Ovary (tissue), 9 donors: ENCODE data around the gene MTCH1. TPM values are rescaled to one million over a fixed set of nuclear protein-coding genes. Genes with fewer than 3 reads are reported as not detected.
A peak's percentile ranks its signal among the peaks of the same experiment; 100 is the strongest.

Experiments
- DNase-seq, 5 donors: peaks; one replicate each; pipeline ENCODE4 v3.0.0-alpha.2; 2019 to 2020
- H3K27ac ChIP-seq, 2 donors: fragments of 200-600 bp; one replicate each; pipeline versions ENCODE4 v1.5.1 to v1.8.0; 2019 to 2022
- H3K27me3 ChIP-seq: fragments of 200-600 bp; one replicate; pipeline ENCODE4 v1.8.0; 2022
- H3K36me3 ChIP-seq: fragments of 200-600 bp; sonication (generic); one replicate; pipeline ENCODE4 v1.5.1; 2019
- H3K4me1 ChIP-seq: one replicate; pipeline ENCODE4 v1.8.1; 2013; ENCODE audit warnings: mild to moderate bottlenecking, moderate library complexity; ENCODE audit not compliant: insufficient read depth
- H3K4me3 ChIP-seq: fragments of 200-600 bp; sonication (generic); one replicate; pipeline ENCODE4 v1.5.1; 2017
- H3K9me3 ChIP-seq, 2 donors: fragments of 200-600 bp in 1 of 2; sonication (generic) in 1 of 2; one replicate each; pipeline versions ENCODE4 v1.5.1 to v1.8.1; 2013 to 2019; ENCODE audit warnings: mild to moderate bottlenecking in 1 of 2, moderate library complexity in 1 of 2
- EP300 ChIP-seq: sonication (generic); formaldehyde crosslinking; IDR thresholded peaks from one replicate; pipeline ENCODE4 v1.6.1; 2017; ENCODE audit warnings: antibody characterized with exemption
- POLR2A ChIP-seq: fragments of 450-650 bp; IDR thresholded peaks from one replicate; pipeline ENCODE4 v1.6.1; 2017; ENCODE audit warnings: antibody characterized with exemption, mild to moderate bottlenecking, moderate library complexity
- WGBS, 3 donors: extraction: QIAGEN DNeasy Blood & Tissue Kit in 1 of 3; methylation state at CpG; one replicate each; pipeline versions ENCODE4 v1.1.5 to v1.1.7; 2013 to 2017; 5-methylcytosine and 5-hydroxymethylcytosine counted together
- intact Hi-C, 4 donors: fragments of 100-400 bp; cut with DNase I; formaldehyde crosslinking; loops; one replicate each; pipeline versions ENCODE4 v1.11.0 to v1.15.1; 2022 to 2023
- polyA plus RNA-seq, 2 donors: library from polyadenylated mRNA; stranded (reverse); fragments of 200-250 nt in 1 of 2; fragments of 350-450 nt in 1 of 2; fragmentation: Illumina TruSeq in 1 of 2; extraction: RNeasy Lipid Tissue Mini Kit (QIAGEN cat#74804) in 1 of 2; gene quantifications; one replicate each; pipeline ENCODE4 v1.2.3, GENCODE V29; 2013 to 2014
- total RNA-seq, 7 donors: library from RNA; depleted of rRNA in 2 of 7; stranded (reverse); fragments of >200 nt in 2 of 7; fragmentation: NEBNext Ultra II Directional in 3 of 7; extraction: Animal tissue kit (Norgen Biotek cat#: 25700) in 3 of 7; gene quantifications; one replicate each; pipeline versions ENCODE4 v1.1.0 to v1.2.4, GENCODE V29; 2016 to 2023
- TF ChIP-seq, protein P1 (sequence below), 3 donors: fragments of 450-650 bp in 2 of 3; fragments of 200-600 bp in 1 of 3; IDR thresholded peaks; one replicate each; pipeline versions ENCODE4 v1.5.1 to v1.8.0; 2016 to 2022; ENCODE audit warnings: antibody characterized with exemption in 3 of 3, mild to moderate bottlenecking in 1 of 3
- donor health status: DM: no; HTN: no; CAD: no; lungs with moderate emphysema.
- donor health status: DM: no; HTN: no; CAD: no.
- donor health status: Bipolar disorder and iron deficiency.
- donor health status: DM: yes; HTN: yes; CAD: no.
- donor health status: DM: no; HTN: no; CAD: no.
- donor health status: DM: yes; HTN: yes; CAD: no.

Gene MTCH1
- total and polyA plus RNA-seq, 9 donors = 114 to 223 (median 180) TPM

DNA sequence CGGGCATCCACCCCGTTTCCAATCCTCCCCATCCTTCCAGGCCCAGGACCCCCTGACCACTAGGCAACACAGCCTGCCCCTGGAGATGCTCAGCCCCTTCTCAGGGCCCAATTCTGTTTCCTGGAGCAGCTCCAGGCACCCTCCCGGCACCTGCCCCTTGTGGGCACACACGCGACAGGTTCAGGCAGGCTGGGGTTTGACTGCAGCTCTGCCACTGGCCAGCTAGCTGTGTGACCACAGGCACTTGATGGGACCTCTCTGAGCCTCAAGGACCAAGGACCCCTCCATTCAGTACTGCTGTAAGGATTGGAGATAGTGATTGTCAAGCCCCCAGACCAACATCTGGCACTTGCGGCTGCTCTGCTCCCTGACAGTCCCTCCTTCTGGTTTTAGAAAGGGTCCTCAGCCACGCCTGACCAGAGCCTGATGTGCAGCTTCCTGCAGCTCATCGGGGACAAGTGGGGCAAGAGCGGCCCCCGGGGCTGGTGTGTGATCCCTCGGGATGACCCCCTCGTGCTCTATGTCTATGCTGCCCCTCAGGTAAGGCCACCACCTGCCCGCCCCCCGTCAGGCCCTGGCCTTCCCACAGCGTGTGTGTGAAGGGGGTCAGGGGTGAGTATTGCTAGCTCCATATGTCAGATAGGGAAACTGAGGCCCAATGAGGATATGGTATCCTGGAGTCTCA, 41.2 kb upstream of the MTCH1 start:
- intact Hi-C loops = loop anchor here in 1 of 4 donors (5.0 kb wide), 1 partner anchor 185 kb away; no protein-coding TSS in a partner anchor
- H3K36me3 ChIP-seq = no peaks in the 10 kb centered on the region
- no peak overlapping the region for H3K27ac ChIP-seq
- H3K27me3 ChIP-seq = no peaks in the 10 kb centered on the region
- 82 to 84% (median 82%) methylated on average over 15 of the region's 15 CpGs for WGBS, 3 donors
- H3K9me3 ChIP-seq = no peaks in the 10 kb centered on the region
- no peak for DNase-seq
- H3K4me1 ChIP-seq = no peaks in the 10 kb centered on the region
- TF ChIP-seq POLR2A (no peak), EP300 (no peak)
- TF ChIP-seq, protein P1, sequence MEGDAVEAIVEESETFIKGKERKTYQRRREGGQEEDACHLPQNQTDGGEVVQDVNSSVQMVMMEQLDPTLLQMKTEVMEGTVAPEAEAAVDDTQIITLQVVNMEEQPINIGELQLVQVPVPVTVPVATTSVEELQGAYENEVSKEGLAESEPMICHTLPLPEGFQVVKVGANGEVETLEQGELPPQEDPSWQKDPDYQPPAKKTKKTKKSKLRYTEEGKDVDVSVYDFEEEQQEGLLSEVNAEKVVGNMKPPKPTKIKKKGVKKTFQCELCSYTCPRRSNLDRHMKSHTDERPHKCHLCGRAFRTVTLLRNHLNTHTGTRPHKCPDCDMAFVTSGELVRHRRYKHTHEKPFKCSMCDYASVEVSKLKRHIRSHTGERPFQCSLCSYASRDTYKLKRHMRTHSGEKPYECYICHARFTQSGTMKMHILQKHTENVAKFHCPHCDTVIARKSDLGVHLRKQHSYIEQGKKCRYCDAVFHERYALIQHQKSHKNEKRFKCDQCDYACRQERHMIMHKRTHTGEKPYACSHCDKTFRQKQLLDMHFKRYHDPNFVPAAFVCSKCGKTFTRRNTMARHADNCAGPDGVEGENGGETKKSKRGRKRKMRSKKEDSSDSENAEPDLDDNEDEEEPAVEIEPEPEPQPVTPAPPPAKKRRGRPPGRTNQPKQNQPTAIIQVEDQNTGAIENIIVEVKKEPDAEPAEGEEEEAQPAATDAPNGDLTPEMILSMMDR (IDR thresholded peaks at IDR 0.05) = no peak
- no peak overlapping the region for H3K4me3 ChIP-seq

DNA sequence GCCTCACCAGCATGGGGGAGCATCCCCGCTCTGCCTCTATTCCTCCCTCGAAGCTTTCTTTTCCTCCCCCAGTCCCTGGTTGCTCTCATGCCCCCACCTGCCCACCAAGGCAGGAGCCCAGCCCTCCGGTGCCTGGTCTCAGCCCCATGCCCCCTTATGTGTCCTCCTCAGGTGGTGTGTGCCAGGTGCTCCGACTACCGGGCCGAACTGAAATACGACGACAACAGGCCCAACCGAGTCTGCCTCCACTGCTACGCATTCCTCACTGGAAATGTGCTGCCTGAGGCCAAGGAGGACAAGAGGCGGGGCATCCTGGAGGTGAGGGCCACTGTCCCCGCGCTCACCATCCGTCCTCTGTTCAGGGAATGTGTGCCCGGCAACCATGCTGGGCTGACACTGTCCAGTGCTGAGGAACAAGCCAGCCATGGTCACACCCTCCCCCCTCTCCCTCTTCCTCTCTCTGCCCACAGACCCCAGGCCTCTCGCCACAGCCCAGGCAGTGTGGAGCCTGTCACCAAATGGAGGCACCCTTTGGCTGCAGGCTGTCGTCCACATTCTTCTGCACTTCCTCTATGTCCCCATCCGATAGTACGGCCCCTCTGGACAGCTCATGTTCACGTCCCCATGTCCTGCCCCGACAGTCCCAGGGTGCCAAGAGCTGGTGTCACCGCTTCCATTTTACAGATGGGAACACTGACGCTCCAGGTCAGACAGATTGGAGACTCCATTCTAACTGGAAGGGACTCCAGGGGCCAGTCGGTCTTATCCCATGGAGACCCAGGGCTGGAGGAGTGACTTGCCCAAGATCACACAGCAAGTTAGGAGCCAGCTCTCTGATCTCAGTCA, 39.8 kb upstream of the MTCH1 start:
- WGBS, 3 donors = 88 to 89% (median 89%) methylated on average over 24 of the region's 24 CpGs
- no peaks in the 10 kb centered on the region for H3K4me1 ChIP-seq
- intact Hi-C loops = loop anchor here in 1 of 4 donors (5.0 kb wide), 1 partner anchor 186 kb away; no protein-coding TSS in a partner anchor
- no peaks in the 10 kb centered on the region for H3K9me3 ChIP-seq
- DNase-seq = peak in 1 of 5 donors; percentile 19
- no peaks in the 10 kb centered on the region for H3K27me3 ChIP-seq
- no peak overlapping the region for H3K27ac ChIP-seq
- no peaks in the 10 kb centered on the region for H3K36me3 ChIP-seq
- no peak overlapping the region for H3K4me3 ChIP-seq
- no peak for TF ChIP-seq POLR2A
- TF ChIP-seq, protein P1 (IDR thresholded peaks at IDR 0.05) = no peak
- no peak for TF ChIP-seq EP300

DNA sequence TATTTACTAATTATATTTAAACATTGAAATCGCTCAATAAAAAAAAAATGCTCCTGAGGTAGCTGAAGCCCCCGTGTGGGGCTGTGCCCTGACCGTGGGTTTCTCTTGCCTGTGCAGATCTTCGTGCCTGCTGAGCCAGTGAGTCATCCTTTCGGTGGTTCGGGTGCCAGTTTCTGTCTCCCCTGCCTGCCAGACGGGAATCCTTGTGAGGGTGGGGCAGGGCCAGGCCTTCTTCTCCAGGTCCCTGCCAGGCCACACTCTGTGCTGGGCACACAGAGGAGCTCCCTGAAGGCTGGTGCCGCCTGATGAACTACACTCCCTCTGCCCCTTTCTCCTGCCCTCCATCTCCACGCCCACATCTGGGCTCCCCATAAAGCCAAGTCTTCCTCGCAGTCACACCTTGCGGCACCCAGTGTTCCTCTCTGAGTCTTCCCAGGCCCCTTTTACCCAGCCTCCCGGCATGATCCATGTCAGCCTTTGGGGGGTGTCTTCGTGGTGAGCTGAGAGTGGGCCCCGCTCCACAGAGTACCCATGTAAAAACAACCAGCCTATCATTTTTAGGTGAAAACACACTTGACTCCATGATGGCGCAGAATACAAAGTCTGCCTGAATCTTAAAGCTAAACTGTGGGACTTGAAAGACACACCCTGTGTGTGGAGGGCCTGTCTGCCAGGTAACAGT, 38.8 kb upstream of the MTCH1 start:
- intact Hi-C loops = loop anchor here in 1 of 4 donors (5.0 kb wide), 1 partner anchor 188 kb away; no protein-coding TSS in a partner anchor
- DNase-seq = no peak

More for the DNA sequence above, 38.8 kb upstream of the MTCH1 start:
- TF ChIP-seq POLR2A (no peak), EP300 (no peak)
- TF ChIP-seq, protein P1 (IDR thresholded peaks at IDR 0.05) = no peak
- H3K9me3 ChIP-seq = no peaks in the 10 kb centered on the region
- no peaks in the 10 kb centered on the region for H3K27me3 ChIP-seq
- 69 to 76% (median 75%) methylated on average over 15 of the region's 15 CpGs for WGBS, 3 donors
- H3K4me1 ChIP-seq = no peaks in the 10 kb centered on the region
- H3K36me3 ChIP-seq = no peaks in the 10 kb centered on the region
- H3K27ac ChIP-seq = no peak overlapping the region
- no peak overlapping the region for H3K4me3 ChIP-seq
